ENCODE results near the gene TMEM259.
A peak's percentile ranks its signal among the peaks of the same experiment; 100 is the strongest.

The TMEM259 gene

DNA sequence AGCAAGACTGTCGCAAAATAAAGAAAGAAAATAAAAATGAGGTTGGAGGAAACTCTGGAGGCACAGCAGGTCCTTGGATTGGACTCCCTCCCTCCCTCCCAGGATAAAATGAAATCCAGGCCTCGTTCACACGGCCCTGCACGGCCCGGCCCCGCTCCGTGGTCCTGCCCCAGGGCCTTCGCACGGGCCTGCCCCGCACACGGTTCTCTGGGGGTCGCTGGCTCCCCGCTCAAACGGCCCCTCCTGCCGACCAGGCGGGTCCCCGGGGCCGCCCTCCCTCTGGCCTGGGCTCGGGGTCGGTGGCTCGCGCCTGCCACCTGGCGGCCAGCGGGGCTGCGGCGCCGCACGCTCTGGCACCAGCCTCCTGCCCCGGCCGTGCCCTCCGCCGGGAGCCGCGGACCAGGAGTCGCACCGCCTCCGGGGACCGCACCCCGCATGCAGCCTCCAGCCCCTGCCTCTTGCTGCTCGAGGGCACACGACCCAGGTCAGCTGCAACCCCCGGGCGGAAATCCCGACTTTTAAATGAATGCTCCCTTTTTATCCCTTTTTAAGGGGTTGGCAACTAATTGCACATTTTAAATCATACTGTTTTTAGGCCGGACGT is 38.3 kb downstream of the TMEM259 start:
- peak; percentile 61 for DNase-seq

DNA sequence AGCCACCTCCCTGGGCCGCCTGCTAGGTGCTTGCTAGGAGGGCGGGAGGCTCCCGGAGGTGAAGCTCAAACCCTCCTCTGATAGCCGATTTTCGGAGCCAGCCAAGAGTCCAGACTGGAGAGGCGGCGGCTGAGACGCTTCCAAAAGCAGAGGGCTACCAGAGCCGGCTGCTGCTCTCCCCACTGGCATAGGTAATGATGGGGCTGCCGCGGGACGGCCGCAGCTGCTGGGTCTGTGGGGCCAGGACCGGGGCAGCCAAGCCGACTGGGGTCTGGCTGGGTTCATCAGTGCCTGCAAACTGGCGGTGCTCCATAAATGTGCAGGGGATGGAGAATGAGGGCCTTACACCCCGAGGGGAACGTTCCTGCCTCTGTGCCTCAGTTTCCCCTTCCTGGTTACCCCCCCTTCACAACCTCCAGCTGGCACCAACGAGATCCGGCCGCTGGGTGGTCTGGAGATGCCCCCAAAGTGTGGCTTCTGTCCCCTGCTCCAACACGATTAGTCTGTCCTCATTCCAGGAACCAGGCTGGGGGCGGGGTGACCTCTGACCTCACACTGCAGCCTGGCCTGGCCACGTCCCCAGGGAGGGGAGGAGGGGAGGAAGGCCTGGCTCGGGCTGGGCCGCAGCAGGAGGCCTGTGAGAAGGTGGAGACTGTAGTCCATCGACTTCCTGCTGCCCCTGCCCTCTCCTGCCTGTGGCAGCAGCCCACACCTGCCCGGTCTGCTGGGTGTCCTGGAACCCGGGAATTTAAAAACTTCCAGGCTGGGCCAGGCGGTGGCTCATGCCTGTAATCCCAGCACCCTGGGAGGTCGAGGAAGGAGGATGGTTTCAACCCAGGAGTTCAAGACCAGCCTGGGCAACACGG is 40.6 kb downstream of the TMEM259 start:
- DNase-seq = no peak

DNA sequence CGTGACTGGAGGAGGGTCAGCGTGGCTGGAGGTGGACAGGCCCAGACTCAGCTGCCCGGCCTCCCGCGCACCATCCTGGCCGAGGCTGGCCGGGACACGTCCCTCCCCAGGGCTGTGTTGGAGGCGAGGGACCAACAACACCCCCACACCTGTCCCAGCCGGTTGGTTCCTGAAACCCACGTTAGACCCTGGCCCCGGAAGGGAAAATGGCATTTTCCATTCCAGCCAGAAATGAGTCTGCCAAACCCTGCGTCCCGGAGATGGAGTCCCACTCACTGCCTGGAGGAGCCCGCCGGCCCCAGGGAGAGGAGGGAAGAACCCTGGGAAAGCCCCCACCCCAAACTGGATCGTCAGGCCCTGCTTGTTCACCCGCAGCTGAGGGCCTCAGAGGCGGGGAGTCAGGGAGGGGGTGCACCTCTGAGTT is 41.6 kb downstream of the TMEM259 start:
- DNase-seq = no peak

DNA sequence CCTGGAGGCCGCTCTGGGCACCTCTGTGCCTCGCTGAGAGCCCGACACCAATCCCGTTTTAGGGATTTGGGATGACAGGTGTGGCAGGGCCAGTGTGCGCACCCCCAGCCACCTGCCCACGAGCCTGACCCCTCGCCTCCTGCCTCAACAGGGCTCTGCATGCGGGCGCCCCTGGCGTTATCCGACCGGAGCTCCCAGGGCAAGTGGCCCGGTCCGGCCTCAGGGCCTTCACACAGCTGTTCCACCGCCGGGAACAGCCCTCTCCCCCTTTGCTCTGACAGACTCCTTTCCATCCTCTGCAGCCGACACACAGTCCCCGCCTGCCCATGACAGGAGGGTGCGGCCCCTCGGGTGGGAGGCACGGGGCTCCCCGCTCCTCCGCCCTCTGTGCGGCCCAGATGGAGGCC is 43.9 kb downstream of the TMEM259 start:
- no peak for DNase-seq

DNA sequence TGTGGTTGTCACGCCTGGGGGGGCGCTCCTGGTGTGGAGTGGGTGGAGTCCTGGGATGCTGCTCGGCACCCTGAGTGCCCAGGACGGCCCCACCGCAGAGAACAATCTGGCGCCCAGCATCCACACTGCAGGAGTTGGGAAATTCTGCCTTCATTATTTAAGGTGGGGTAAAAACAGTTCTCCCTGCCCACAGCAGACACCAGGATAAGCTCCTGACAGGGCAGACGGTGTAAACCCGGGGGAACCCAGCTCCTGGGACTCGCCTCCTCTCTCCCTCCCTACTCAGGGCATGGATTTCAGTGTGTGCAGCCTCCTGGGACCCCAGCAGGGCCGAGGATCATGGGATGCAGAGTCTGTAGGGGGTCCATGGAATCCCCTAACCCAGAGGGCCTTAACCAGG is 44.4 kb downstream of the TMEM259 start:
- no peak for DNase-seq

DNA sequence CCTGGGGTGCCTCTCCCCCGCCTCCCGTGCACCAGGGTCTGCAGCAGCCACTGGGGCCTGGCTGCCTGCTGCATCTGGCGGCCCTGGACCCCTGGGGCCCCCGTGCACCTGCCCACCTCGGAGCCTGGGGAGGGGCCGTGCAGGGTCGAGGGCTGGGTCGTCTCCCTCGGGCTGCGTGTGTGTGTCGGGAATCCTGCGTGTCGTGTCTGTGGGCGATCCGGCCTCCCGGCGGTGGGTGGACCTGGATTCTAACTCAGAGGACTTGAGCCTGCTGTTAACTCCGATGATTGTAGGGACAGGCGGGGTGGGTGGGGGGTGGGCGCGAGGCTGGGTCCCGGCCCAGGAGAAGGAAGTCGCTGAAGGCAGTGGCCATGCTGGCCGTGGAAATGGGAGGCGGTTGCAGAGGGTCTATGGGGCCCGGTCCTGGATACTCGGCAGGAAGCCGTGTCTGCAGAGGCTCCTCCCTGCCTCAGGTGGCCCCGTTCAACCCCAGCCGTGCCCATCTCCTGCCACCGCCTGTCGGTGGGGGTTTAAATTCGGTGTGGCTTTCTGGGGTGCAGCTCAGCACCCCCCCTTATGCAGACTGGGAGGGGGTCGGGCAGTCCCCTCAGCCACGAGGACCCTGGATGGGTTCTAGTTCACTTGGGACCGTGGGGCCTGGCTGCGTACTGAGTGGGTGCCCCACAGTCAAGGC is 46.2 kb downstream of the TMEM259 start:
- DNase-seq = no peak

DNA sequence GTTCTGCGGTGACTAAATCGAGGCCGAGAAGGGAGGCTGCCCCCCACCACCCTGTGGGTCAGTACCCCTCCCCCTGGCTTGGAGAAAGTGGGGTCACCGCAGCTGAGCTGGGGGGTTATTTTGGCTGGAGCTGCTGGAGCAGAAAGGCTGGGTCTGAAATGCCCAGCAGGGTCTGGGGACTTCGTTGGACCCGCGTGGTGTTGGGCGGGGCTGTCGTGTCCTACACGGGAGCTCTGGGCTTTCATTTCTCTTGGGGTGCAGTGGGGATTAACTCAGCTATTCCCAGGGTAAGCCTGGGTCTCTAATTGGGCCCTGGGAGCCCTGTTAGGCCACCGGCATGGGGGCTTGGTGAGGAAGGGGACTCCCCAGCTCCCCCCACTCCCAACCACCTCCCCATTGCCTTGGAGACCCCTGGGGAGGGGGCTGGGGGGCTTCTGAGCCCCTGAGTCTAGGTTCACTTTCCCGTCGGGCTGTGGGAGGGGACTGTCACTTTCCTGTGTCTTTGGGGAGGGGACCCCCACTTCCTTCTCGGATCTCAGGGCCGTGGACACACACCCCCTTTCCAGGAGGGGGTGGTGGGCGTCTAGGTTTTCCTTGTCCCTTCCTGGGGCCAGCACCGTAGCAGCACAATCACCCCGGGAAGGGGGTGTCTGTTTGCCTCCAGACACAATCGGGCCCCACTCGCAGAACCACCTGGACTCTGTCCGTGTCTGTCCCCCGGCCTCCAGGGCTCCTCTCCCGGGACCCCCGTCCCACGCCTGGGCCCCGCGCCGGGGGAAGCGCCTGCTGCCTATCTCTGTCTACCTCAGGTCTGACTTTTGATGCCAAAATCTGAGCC is 47.0 kb downstream of the TMEM259 start:
- DNase-seq = no peak

DNA sequence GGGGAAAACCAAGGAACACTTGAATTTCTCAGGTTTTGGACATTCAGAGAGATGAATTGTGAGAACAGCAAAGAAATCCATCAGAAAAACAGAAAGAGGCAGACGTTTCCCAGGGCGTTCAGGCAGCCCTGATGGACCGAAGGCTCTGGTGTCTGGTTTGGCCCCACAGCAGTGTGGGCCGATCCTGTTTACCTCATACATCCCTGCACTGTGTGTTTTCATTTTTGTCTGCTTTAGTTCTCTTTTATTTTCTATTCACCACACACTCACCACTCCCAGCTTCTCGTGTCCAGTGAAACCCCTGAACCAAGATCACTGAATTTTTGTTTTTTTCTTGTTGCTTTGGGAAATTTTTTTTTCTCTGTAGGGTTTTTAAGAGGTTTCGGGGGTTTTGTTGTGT is 48.6 kb downstream of the TMEM259 start:
- DNase-seq = no peak

DNA sequence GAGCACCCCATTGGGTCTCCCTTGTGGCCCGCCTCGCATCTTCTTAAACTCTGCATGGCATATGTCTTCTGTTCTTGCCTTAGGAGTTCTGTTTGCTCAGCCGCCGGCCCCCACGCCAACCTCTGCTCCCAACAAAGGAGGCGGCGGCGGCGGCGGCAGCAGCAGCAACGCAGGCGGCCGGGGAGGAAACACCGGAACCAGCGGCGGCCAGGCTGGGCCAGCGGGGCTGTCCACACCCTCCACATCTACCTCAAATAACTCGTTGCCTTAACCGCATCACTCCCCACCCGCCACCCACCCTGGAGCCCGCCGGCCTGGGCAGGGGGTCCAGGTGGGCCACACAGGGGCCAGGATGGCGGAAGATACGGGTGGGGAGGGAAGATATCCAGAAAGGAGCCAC is 49.1 kb downstream of the TMEM259 start:
- DNase-seq = no peak

DNA sequence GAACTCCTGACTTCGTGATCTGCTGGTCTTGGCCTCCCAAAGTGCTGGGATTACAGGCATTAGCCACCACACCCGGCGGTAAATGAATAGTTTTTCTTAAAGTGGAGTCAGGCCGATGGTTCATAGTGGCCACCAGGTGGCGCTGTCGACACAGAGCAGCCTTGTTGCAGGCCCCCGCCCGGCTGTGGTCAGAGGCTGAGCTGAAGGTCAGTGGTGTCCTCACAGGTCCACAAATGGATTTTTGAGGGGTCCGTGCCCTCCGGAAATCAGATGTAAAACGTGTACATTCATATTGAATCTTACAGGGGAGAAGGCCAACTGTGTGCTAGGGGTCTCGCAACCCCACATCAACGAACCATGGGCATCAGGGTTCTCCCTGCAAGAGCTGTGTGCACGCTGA is 50.2 kb downstream of the TMEM259 start:
- DNase-seq = no peak

DNA sequence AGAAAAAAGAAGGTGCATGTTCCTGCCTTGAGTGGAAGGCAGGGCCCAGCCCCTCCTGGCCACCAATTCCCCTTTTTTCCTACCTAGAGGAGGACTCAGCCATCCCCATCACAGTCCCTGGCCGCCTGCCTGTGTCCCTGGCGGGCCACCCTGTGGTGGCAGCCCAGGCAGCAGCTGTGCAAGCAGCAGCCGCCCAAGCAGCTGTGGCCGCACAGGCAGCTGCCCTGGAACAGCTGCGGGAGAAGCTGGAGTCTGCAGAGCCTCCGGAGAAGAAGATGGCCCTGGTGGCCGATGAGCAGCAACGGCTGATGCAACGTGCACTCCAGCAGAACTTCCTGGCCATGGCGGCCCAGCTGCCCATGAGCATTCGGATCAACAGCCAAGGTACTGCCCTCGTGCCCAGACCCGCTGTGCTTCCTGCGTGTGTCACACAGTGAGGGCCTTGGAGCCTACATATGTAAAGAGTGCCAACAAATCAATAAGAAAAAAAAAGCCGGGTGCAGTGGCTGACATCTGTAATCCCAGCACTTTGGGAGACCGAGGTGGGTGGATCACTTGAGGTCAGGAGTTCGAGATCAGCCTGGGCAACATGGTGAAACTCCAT is 54.3 kb downstream of the TMEM259 start:
- DNase-seq = no peak

DNA sequence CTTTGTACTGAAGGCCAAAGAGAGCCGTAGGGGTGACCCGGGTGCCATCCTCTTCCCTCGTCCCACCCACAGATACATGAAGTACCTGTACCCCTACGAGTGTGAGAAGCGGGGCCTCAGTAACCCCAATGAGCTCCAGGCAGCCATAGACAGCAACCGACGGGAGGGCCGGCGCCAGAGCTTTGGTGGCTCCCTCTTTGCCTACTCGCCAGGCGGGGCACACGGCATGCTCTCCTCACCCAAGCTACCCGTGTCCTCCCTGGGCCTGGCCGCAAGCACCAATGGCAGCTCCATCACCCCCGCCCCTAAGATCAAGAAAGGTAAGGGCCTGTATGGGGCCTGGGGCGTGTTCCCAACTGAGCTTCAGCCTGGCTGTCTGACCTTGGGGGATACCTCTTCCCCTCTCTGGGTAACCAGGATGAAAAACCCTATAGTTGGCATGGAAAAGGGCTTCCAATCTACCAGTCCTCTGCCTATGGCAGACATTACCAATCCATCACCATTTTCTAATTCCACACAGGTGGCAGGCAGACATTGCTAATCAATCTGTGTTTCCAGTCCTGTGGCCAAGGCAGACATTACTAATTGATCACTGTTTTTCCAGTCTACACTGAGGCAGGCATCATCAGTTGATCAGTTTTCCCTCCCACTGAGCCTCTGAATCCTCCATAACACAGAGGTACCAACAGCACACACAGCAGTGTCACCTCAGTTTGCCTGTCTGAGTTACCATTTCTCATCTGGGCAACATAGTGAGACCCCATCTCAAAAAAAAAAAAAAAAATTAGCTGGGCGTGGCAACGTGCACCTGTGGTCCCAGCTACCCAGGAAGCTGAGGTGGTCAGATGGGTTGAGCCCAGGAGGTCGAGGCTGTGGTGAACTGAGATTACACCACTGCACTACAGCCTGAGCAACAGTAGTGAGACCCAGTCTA is 55.9 kb downstream of the TMEM259 start:
- no peak for DNase-seq

DNA sequence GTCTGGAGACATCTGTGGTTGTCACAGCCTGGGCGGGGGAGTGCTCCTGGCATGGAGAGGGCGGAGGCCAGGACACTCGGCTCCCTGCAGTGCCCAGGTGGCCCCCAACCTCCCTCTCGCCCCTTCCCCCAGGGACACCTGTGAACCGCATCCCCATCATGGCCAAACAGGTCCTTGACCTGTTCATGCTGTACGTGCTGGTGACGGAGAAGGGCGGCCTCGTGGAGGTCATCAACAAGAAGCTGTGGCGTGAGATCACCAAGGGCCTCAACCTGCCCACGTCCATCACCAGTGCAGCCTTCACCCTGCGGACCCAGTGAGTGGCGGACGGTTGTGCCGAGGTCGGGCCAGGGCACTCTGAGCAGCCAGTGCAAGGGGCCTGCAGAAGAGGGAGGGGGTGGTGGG is 56.8 kb downstream of the TMEM259 start:
- no peak for DNase-seq

DNA sequence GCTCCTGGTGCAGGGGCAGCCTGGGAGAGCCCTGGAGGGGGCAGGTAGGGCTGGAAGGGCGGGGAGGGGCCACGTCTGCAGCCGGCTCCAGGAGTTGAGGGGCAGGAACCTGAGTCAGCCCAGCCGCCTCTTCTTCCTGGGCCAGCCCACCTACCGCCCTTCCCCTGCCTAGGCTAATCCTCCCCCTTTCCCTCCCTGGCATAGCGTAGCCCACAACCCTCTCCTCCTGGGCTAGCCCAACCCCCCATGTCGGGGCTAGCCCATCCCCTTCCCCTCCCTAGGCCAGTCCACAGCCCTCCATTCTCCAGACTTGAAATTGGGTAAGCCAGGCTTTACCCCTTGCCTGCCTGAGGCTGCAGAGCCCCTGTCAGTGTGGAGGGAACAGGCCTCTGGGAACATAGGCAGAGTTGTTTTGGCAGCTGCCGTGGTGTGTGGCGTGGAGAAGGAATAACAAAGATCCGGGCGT is 57.4 kb downstream of the TMEM259 start:
- DNase-seq = peak; percentile 66

DNA sequence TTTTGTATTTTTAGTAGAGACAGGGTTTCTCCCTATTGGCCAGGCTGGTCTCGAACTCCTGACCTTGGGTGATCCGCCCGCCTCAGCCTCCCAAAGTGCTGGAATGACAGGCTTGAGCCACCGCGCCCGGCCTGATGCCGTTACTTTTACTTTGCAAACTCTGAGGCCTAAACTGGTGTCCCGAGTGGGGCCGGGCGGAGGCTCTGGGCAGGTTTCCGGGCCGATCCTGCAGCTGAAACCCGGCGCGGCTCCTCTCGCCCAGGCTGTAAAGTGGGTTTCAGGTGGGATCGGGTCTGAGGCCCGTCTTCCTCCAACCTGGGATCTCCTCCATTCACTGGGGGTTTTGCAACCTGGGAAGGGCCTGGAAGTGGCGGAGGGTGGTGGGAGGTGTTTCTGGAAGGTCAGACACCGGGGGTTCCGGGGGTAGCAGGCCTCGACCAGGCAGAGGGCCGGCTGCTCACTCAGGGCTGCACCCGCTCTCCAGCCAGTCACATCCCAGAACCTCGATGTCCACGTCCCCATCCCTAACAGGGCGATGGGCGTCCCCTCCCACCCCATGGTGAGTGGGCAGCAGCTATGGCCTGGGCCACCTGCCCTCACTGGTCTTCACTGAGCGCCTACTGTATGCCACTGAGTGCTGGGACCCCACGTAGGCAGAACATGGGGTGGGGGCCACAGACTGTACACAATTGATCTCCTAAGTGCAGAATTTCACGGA is 58.1 kb downstream of the TMEM259 start:
- DNase-seq = no peak

DNA sequence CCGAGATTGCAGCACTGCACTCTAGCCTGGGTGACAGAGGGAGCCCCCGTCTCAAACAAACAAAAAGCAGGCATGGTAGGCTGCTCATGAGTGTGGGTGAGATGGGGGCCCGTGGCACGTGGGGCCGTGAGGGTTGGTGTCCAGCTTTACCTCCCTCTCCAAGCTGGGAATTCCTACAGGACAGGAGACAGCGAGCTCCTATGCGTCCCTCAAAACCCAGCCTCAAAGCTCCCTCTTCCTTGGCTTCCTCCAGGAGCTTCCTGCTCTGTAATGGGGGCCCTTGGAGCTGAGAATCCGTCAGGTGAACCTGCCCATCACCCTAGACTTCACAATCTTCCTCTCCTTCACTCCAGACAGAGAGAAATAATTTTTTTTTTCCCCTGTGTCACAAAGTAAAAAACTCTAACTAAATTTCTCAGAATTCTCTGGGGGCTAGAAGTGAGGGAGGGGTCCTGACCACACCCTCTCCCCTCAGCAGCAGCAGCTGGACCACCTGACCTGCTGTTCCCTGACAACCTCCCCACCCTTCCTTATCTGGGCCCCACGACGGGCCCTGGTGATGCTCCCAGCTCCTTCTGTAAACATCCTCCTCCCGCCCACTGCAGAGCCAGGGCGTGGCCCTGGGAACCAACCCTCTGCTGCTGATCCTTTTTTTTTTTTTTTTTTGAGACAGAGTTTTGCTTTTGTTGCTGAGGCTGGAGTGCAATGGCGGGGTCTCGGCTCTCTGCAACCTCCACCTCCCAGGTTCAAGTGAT is 58.9 kb downstream of the TMEM259 start:
- peak; percentile 57 for DNase-seq

DNA sequence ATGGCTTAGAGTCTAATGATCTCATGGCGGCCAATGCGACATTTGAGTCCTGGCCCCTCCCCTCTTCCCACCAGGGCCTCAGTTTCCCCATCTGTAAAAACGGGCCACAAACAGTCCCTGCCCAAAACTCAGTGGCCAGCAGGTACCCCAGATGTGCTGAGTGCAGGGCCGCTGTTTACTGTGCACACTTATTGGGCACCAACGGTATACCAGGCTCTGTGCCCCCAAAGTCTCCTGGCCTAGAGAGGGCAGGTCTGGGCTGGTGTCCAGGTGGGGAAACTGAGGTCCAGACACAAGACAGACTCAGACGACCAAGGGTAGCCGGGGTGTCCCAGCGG is 60.4 kb downstream of the TMEM259 start:
- no peak for DNase-seq

DNA sequence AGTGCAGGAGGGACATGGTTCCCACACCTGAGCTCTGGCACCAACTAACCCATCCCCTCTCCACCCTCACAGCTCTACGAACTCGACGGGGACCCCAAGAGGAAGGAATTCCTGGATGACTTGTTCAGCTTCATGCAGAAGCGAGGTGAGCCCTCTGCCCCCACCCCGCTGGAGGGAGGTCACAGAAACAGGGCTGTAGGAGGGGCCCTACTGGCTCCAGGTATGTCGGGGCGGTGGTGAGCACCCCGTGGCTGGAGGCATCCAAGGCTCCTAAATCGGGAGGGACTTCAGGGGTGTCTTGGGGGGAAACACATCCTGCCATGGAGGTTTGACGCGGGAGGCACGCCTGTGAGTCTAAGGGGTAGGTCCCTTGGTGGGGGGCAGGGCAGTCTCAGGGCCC is 60.9 kb downstream of the TMEM259 start:
- DNase-seq = no peak
